Skeletal muscle tissue (tissue), 4 donors: Measurements from ENCODE around the gene MTMR3. TPM values are rescaled to one million over a fixed set of nuclear protein-coding genes. Genes with fewer than 3 reads are reported as not detected.

ENCODE experiments used
- H3K27ac ChIP-seq: one replicate; pipeline ENCODE4 v1.7.0; 2013; ENCODE audit warnings: mild to moderate bottlenecking, low read depth, low read length, inconsistent platforms
- H3K27me3 ChIP-seq, 3 donors: one replicate each; pipeline ENCODE4 v1.7.0; 2013; ENCODE audit warnings: low read length in 3 of 3; ENCODE audit not compliant: control insufficient read depth in 3 of 3, insufficient read depth in 3 of 3
- H3K36me3 ChIP-seq, 3 donors: one replicate each; pipeline ENCODE4 v1.7.0; 2013; ENCODE audit warnings: low read length in 3 of 3; ENCODE audit not compliant: control insufficient read depth in 3 of 3, insufficient read depth in 3 of 3
- H3K4me1 ChIP-seq, 3 donors: one replicate each; pipeline ENCODE4 v1.7.0; 2013; ENCODE audit warnings: low read length in 3 of 3, mild to moderate bottlenecking in 3 of 3; ENCODE audit not compliant: control insufficient read depth in 3 of 3, insufficient read depth in 3 of 3
- H3K4me3 ChIP-seq, 3 donors: one replicate each; pipeline ENCODE4 v1.7.0; 2013; ENCODE audit warnings: low read length in 3 of 3
- H3K9ac ChIP-seq, 3 donors: one replicate each; pipeline ENCODE4 v1.7.0; 2013; ENCODE audit warnings: low read length in 3 of 3, mild to moderate bottlenecking in 3 of 3, moderate library complexity in 2 of 3, low read depth in 1 of 3
- H3K9me3 ChIP-seq, 3 donors: one replicate each; pipeline ENCODE4 v1.7.0; 2013; ENCODE audit warnings: low read length in 3 of 3; ENCODE audit not compliant: control insufficient read depth in 3 of 3
- total RNA-seq: library from RNA; depleted of rRNA; stranded (reverse); fragments of >200 nt; gene quantifications from one replicate; pipeline ENCODE4 v1.2.3, GENCODE V29; 2014
- donor health status: Osteomylitis.

The MTMR3 gene
- total RNA-seq, 1 donor from 2014 or later: 38.6 TPM

DNA sequence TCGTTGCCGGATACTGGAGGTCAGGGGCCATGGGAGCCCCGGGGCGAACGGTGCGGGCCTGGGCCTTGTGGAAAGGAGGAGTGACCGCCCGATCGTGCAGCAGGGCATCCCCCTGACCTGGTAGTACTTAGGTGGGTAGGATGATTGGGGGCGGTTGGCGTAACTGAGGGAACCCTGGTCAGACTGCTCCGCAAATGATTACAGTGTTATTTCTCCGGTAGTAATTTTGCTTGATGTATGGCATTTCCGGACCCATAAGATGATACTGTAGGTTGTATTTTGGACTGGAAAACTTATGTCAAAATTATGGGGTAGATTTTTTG, 762 bp downstream of the MTMR3 start:
- peaks cover 19 to 29% (median 25%) of the 10 kb centered on the region in 3 donors for H3K4me1 ChIP-seq

GRCh38 chr22:29885610-29886009, 2.6 kb downstream of the MTMR3 start:
- Histone ChIP-seq H3K27ac (peak overlapping the region; percentile 39), H3K4me1 (peaks cover 19 to 35% (median 25%) of the 10 kb centered on the region in 3 donors), H3K4me3 (peak overlapping the region in 2 of 3 donors; percentile 38 to 46)

More for the DNA sequence above, 762 bp downstream of the MTMR3 start:
- no peaks in the 10 kb centered on the region for H3K9me3 ChIP-seq
- no peaks in the 10 kb centered on the region for H3K27me3 ChIP-seq
- H3K36me3 ChIP-seq: no peaks in the 10 kb centered on the region
- peak overlapping the region; percentile 99 for H3K27ac ChIP-seq
- H3K4me3 ChIP-seq: peak overlapping the region; percentile 83 to 91 (median 89)
- peak overlapping the region; percentile 90 to 97 (median 96) for H3K9ac ChIP-seq

DNA sequence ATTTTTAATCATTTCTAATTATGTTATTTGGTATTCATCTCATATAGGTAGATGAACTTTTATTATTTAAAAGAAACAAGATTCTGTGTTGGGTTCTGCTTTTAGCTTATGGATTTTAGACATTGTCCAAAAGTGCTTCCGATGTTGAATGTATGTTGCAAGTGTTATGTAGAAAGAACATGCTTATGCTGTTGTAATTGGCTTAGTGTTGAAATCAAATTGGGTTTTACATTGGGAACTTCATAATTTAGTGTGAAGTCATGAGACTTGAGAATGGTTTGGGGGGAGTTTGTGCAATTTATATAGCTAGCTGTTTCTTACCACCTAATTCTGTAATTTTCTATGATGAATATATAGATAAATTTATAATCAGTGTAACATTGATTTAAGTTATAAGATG, 3.6 kb downstream of the MTMR3 start:
- Histone ChIP-seq H3K36me3 (no peaks in the 10 kb centered on the region), H3K9me3 (no peaks in the 10 kb centered on the region), H3K4me1 (peaks cover 19 to 37% (median 25%) of the 10 kb centered on the region in 3 donors), H3K4me3 (no peak overlapping the region), H3K27me3 (no peaks in the 10 kb centered on the region), H3K9ac (no peak overlapping the region), H3K27ac (peak overlapping the region; percentile 39)

More at GRCh38 chr22:29885610-29886009, 2.6 kb downstream of the MTMR3 start:
- H3K27me3 ChIP-seq: no peaks in the 10 kb centered on the region
- no peaks in the 10 kb centered on the region for H3K9me3 ChIP-seq
- H3K9ac ChIP-seq: peak overlapping the region in 2 of 3 donors; percentile 24 to 40
- no peaks in the 10 kb centered on the region for H3K36me3 ChIP-seq

- H3K27ac ChIP-seq: no peak overlapping the region
- peak overlapping the region in 1 of 3 donors; percentile 3 for H3K4me3 ChIP-seq
- no peaks in the 10 kb centered on the region for H3K9me3 ChIP-seq
- H3K9ac ChIP-seq: peak overlapping the region in 2 of 3 donors; percentile 36 to 40
- H3K27me3 ChIP-seq: no peaks in the 10 kb centered on the region
- H3K36me3 ChIP-seq: no peaks in the 10 kb centered on the region
- peaks cover 19 to 37% (median 25%) of the 10 kb centered on the region in 3 donors for H3K4me1 ChIP-seq
These were observed 4.4 kb downstream of the MTMR3 start for GRCh38 chr22:29887358-29887757.

DNA sequence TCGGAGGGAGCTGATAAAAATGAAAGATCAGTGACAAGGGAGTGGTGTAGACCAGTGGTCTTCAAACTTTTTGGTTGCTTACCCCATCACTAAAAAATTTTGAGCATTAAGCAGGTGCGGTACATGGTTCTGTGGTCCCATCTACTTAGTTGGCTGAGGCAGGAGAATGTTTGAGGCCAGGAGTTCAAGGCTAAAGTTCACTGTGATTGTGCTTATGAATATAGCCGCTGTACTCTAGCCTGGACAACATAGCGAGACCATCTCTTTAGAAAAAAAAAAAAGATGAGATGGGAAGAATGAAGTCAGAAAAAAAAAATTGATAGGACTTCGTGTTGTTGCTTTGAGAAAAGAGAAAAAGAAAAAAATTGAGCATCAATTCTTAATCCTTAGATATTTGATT, 7.8 kb downstream of the MTMR3 start:
- Histone ChIP-seq H3K27ac (no peak overlapping the region), H3K36me3 (no peaks in the 10 kb centered on the region), H3K27me3 (no peaks in the 10 kb centered on the region), H3K9ac (no peak overlapping the region), H3K9me3 (no peaks in the 10 kb centered on the region), H3K4me1 (peaks cover 17 to 41% (median 18%) of the 10 kb centered on the region in 3 donors), H3K4me3 (no peak overlapping the region)

DNA sequence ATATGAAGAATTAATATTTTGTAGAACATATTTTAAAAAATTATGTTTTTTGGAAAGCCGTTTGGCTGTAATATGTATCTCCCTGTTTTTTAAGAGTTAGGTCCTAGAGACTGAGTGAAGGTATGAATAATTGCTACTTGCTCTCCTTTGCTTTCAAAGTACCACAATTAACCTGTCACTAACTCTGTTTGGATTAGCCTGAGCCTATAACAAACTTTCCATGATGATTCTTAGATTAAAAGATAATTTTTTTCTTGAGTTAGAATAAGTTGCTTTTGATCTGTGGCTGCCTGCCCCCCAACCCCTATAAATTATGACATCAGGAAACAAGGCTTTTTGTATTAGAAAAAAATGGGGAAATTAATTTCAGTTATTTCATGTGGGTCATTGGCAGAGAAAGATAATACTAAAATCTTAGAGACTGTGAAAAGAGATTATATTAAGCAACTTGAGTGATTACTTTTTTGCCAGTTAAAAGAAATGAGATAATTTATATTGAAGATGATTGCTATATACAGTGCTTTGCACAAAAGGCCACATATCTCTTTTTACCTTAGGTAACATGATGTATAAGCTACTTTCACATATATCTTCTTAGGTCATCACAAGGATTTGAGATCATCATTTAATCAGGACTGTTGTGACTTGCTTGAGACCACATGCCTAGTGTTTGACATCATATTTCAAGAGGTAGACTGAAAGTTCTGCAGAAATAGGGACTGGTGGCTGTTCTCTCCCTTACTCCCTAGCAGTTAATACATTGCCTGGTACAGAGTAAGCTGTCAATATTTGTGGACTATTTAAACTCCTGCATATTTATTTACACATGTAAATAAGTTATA, 9.6 kb downstream of the MTMR3 start:
- Histone ChIP-seq H3K9me3 (no peaks in the 10 kb centered on the region), H3K9ac (no peak overlapping the region), H3K36me3 (no peaks in the 10 kb centered on the region), H3K27me3 (no peaks in the 10 kb centered on the region), H3K4me3 (no peak overlapping the region), H3K27ac (no peak overlapping the region), H3K4me1 (peaks cover 4 to 30% (median 5%) of the 10 kb centered on the region in 3 donors)

- no peaks in the 10 kb centered on the region for H3K27me3 ChIP-seq
- peaks cover 6 to 15% (median 11%) of the 10 kb centered on the region in 3 donors for H3K4me1 ChIP-seq
- H3K9me3 ChIP-seq: no peaks in the 10 kb centered on the region
- H3K9ac ChIP-seq: no peak overlapping the region
- H3K4me3 ChIP-seq: no peak overlapping the region
- H3K27ac ChIP-seq: no peak overlapping the region
- no peaks in the 10 kb centered on the region for H3K36me3 ChIP-seq
These were observed 18.4 kb downstream of the MTMR3 start for GRCh38 chr22:29901354-29901753.

DNA sequence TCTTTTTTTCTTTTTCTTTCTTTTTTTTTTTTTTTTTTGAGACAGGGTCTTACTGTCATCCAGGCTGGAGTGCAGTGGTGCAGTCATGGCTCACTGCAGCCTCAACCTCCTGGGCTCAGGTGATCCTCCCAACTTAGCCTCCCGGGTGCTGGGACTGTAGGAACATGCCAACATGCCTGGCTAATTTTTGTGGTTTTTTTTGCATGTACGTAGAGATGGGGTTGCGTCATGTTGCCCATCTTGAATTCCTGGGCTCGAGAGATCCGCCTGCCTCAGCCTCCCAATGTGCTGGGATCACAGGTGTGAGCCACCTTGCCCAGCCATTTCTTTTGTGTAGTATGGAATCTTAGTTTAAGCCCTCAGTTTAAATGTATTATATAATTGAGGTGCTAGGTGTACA, 20.4 kb downstream of the MTMR3 start:
- Histone ChIP-seq H3K4me1 (peaks cover 17 to 20% (median 20%) of the 10 kb centered on the region in 3 donors), H3K27me3 (no peaks in the 10 kb centered on the region), H3K4me3 (no peak overlapping the region), H3K9me3 (no peaks in the 10 kb centered on the region), H3K9ac (no peak overlapping the region), H3K36me3 (no peaks in the 10 kb centered on the region), H3K27ac (no peak overlapping the region)

GRCh38 chr22:29904020-29904419, 21.0 kb downstream of the MTMR3 start:
- H3K27ac ChIP-seq: no peak overlapping the region
- no peak overlapping the region for H3K4me3 ChIP-seq
- H3K36me3 ChIP-seq: no peaks in the 10 kb centered on the region
- no peaks in the 10 kb centered on the region for H3K9me3 ChIP-seq
- H3K4me1 ChIP-seq: peaks cover 20 to 21% (median 20%) of the 10 kb centered on the region in 3 donors
- no peak overlapping the region for H3K9ac ChIP-seq
- no peaks in the 10 kb centered on the region for H3K27me3 ChIP-seq

DNA sequence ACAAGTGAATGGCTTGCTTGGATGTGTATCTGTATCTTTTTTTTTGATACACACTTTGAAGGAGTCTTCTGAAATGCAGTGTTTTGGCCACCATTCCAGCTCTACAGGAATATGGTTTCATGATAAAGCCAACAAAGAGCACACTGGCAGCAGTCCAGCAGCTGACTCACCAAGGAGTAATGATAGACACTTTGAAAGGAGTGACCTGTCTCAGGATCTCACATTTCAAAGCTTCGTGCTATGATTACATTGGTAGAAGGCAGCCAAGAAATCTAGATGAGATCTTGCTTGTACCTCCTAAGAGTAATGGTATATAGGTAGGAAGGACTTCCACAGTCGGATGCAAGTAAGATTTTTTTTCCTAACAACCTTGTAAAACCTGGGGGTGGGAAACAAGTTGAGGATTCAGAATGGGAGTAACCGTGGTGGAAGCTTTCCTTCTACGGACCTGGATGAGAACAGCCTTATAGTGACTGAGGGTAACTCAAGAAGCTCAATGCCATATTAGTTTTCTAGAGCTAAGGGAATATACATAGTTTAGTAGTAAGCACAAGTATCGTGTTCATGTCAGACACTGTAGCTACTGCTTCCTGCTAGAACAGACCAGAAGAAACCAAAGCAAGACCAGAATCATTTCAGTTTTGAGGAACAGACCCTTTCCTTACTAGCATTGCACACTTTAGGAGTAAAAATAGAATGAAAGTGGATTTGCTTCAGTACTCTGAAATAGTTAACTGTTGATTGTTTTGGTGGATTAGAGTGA, 25.0 kb downstream of the MTMR3 start:
- H3K9ac ChIP-seq: peak overlapping the region in 2 of 3 donors; percentile 40 to 44
- H3K4me3 ChIP-seq: peak overlapping the region in 2 of 3 donors; percentile 4 to 14
- H3K27ac ChIP-seq: peak overlapping the region; percentile 55

More for the DNA sequence above, 25.0 kb downstream of the MTMR3 start:
- H3K4me1 ChIP-seq: peaks cover 33 to 40% (median 34%) of the 10 kb centered on the region in 3 donors
- H3K9me3 ChIP-seq: no peaks in the 10 kb centered on the region
- no peaks in the 10 kb centered on the region for H3K27me3 ChIP-seq
- no peaks in the 10 kb centered on the region for H3K36me3 ChIP-seq
